HepG2 (cell line): Measurements from ENCODE around the gene SLC36A3. TPM values are rescaled to one million over a fixed set of nuclear protein-coding genes. Genes with fewer than 3 reads are reported as not detected.
"Not testable (repeated sequence)": the region's sequence is repeated elsewhere in the genome, so short reads cannot be mapped to it uniquely, and the experiment has no call there.

Experiments used
- ATAC-seq: fragments of 200-7000 bp; cut with Tn5 transposase; 3 replicates; pipeline ENCODE4 v1.9.1; 2020; ENCODE audit warnings: mild to moderate bottlenecking, moderate library complexity
- BruUV-seq: library from RNA; stranded (reverse); fragments of 400-500 nt; replicated peaks from 2 replicates; lab custom pipeline; 2021; lab: Mats Ljungman, UMichigan
- CTCF ChIA-PET: fragments of 300-600 bp; formaldehyde crosslinking; extraction: SDS; loops from one replicate; lab custom pipeline; 2021; ENCODE audit warnings: low total read pairs, inconsistent platforms, low intra/inter-chr PET ratio; lab: Yijun Ruan, JAX
- POLR2A ChIA-PET: fragments of 350-600 bp; sonication (Branson Sonifier 250); formaldehyde crosslinking; loops from one replicate; lab custom pipeline; 2020; ENCODE audit warnings: antibody characterized with exemption, inconsistent platforms; lab: Yijun Ruan, JAX
- DNase-seq: peaks from one replicate; pipeline ENCODE4 v3.0.0-alpha.2; 2015; ENCODE audit warnings: low spot score
- FAIRE-seq: peaks from 3 replicates; lab custom pipeline; 2011; peaks lifted over from hg19 to GRCh38; lab: Jason Lieb, UNC
- H2AFZ ChIP-seq: one replicate; pipeline ENCODE4 v1.6.1; 2011; ENCODE audit warnings: low read length, inconsistent platforms
- H3K27ac ChIP-seq: fragments of 300-600 bp; 3 replicates; pipeline ENCODE4 v1.8.0; 2011; ENCODE audit warnings: mixed run types, mild to moderate bottlenecking, mixed read lengths, low read length, inconsistent platforms; ENCODE audit not compliant: insufficient read depth; ENCODE audit errors: extremely low read length
- H3K27me3 ChIP-seq, 2 experiments: fragments of 200-600 bp in 1 of 2; 2 replicates in 1 of 2; 3 replicates in 1 of 2; pipeline versions ENCODE4 v1.6.0 to v1.8.0; 2011; ENCODE audit warnings: low read length in 2 of 2, mild to moderate bottlenecking in 2 of 2, moderate library complexity in 2 of 2, inconsistent platforms in 1 of 2; ENCODE audit not compliant: insufficient read depth in 2 of 2, control insufficient read depth in 1 of 2
- H3K36me3 ChIP-seq, 2 experiments: fragments of 200-600 bp in 1 of 2; replicated peaks in 1 of 2; 2 replicates in 1 of 2; 3 replicates in 1 of 2; pipeline versions ENCODE4 v1.5.1 to v1.8.0; 2011; ENCODE audit warnings: low read length in 2 of 2, inconsistent platforms in 1 of 2; ENCODE audit not compliant: insufficient read depth in 2 of 2, control insufficient read depth in 1 of 2
- H3K4me1 ChIP-seq: 2 replicates; pipeline ENCODE4 v1.5.1; 2012; ENCODE audit warnings: low read length, inconsistent platforms; ENCODE audit not compliant: insufficient read depth
- H3K4me2 ChIP-seq: 2 replicates; pipeline ENCODE4 v1.6.0; 2011; ENCODE audit warnings: low read depth, low read length, inconsistent platforms
- H3K4me3 ChIP-seq, 3 experiments: fragments of 200-600 bp in 1 of 3; sonication (generic), shearing (Covaris generic) in 1 of 3; replicated peaks in 1 of 3; 2 replicates each; pipeline ENCODE4 v1.5.1; 2011 to 2016; ENCODE audit warnings: low read length in 3 of 3, inconsistent platforms in 2 of 3, low read depth in 2 of 3, mild to moderate bottlenecking in 2 of 3, control low read depth in 1 of 3, mixed read lengths in 1 of 3; ENCODE audit not compliant: insufficient read depth in 1 of 3
- H3K79me2 ChIP-seq: one replicate; pipeline ENCODE4 v1.6.1; 2011; ENCODE audit warnings: low read length, inconsistent platforms; ENCODE audit not compliant: insufficient read depth
- H3K9ac ChIP-seq: 2 replicates; pipeline ENCODE4 v1.6.0; 2011; ENCODE audit warnings: mild to moderate bottlenecking, low read depth, low read length, inconsistent platforms; ENCODE audit not compliant: insufficient read depth
- H3K9me3 ChIP-seq: 2 replicates; pipeline ENCODE4 v1.5.1; 2012; ENCODE audit warnings: mild to moderate bottlenecking, low read length
- H4K20me1 ChIP-seq: 2 replicates; pipeline ENCODE4 v1.6.0; 2011; ENCODE audit warnings: inconsistent platforms, mild to moderate bottlenecking, low read length, moderate library complexity; ENCODE audit not compliant: insufficient read depth
- TCF12 ChIP-seq, 2 experiments: fragments of 450-650 bp in 1 of 2; sonication (generic) in 1 of 2; formaldehyde crosslinking in 1 of 2; IDR thresholded peaks; 2 replicates each; pipeline versions ENCODE4 v1.6.1 to v1.8.0; 2017 to 2022; ENCODE audit warnings: antibody characterized with exemption in 1 of 2, mild to moderate bottlenecking in 1 of 2, missing genetic modification reagents in 1 of 2, moderate library complexity in 1 of 2
- WGBS: methylation state at CpG from one replicate; pipeline ENCODE4 v1.1.6; 2017; ENCODE audit warnings: low lambda C conversion rate; 5-methylcytosine and 5-hydroxymethylcytosine counted together
- in situ Hi-C: cut with HindIII; loops from 2 replicates; pipeline ENCODE4 v1.10.0; 2017; ENCODE audit warnings: low pct_unique_long_range_greater_than_20kb; ENCODE audit not compliant: extremely low pct_ligation_motif_present
- intact Hi-C: fragments of 100-400 bp; cut with micrococcal nuclease; formaldehyde crosslinking; loops from one replicate; pipeline ENCODE4 v1.10.0; 2022; ENCODE audit not compliant: unreplicated experiment
- polyA plus RNA-seq, 8 experiments: library from polyadenylated mRNA; depleted of rRNA in 3 of 8; stranded (reverse) in 7 of 8; unstranded in 1 of 8; fragments of >200 nt; fragmentation: Illumina TruSeq in 4 of 8; extraction: Trizol in 4 of 8; gene quantifications; 2 replicates each; pipeline versions ENCODE4 v1.2.1 to v1.2.3, GENCODE V29; 2011 to 2016; ENCODE audit warnings: low read depth in 4 of 8, missing spikeins in 1 of 8, mixed read lengths in 1 of 8; ENCODE audit not compliant: insufficient read depth in 1 of 8
- total RNA-seq, 5 experiments: library from RNA; depleted of rRNA; stranded (reverse); fragments of >200 nt; fragmentation: Illumina TruSeq; extraction: Trizol; gene quantifications; 2 replicates each; pipeline ENCODE4 v1.2.3, GENCODE V29; 2016; ENCODE audit warnings: low read depth in 1 of 5

Gene SLC36A3
- total and polyA plus RNA-seq, 2 of the 13 experiments (the other 11 are each of a cell fraction or from before 2014, with no cell fraction given), result not detected

GRCh38 chr5:151240924-151241635 is 62.5 kb downstream of the SLC36A3 start (continued):
- no peak for TF ChIP-seq TCF12 (IDR thresholded peaks at IDR 0.05)
- no peak for TF ChIP-seq TCF12 (CRISPR knock-in tag; IDR thresholded peaks at IDR 0.05)

- FAIRE-seq, result not testable (repeated sequence)
These were observed 63.2 kb downstream of the SLC36A3 start for GRCh38 chr5:151240268-151240835.

More at GRCh38 chr5:151240268-151240835, 63.2 kb downstream of the SLC36A3 start:
- intact Hi-C loops, H3K4me3 ChIP-seq, ATAC-seq, H3K9me3 ChIP-seq, H3K27ac ChIP-seq, BruUV-seq, DNase-seq, H3K36me3 ChIP-seq, H3K4me2 ChIP-seq, H3K9ac ChIP-seq, H4K20me1 ChIP-seq, H3K79me2 ChIP-seq, H2AFZ ChIP-seq: not testable (repeated sequence)
- in situ Hi-C loops, result loop anchor here (10.0 kb wide), 1 partner anchor 196 kb away; no protein-coding TSS in a partner anchor
- peaks cover 2 to 14% of the 10 kb centered on the region in 2 experiments; a peak in 2 of 5 replicates for H3K27me3 ChIP-seq
- H3K4me1 ChIP-seq, result peaks cover 38% of the 10 kb centered on the region
- CTCF ChIA-PET, result interaction anchor here (2.0 kb wide), 1 partner anchor 114 kb away, joined by 19 read pairs; no protein-coding TSS in a partner anchor
- POLR2A ChIA-PET, result interaction anchor here (1.1 kb wide), 1 partner anchor 10 kb away, joined by 6 read pairs; no protein-coding TSS in a partner anchor
- 19% methylated on average over 8 of the region's 10 CpGs for WGBS
